Muscle of arm (tissue), 12 donors: Measurements from ENCODE around the gene KHSRP. TPM values are rescaled to one million over a fixed set of nuclear protein-coding genes. Genes with fewer than 3 reads are reported as not detected.
A peak's percentile ranks its signal among the peaks of the same experiment; 100 is the strongest.
"Not testable (repeated sequence)": the region's sequence is repeated elsewhere in the genome, so short reads cannot be mapped to it uniquely, and the experiment has no call there.

Experiments used
- DNase-seq: peaks from one replicate; pipeline ENCODE4 v3.0.0-alpha.2; 2013
- polyA plus RNA-seq, 12 donors: library from polyadenylated mRNA; unstranded; fragments of 120-200 nt; gene quantifications; one replicate each; pipeline ENCODE4 v1.2.1, GENCODE V29; 2013; ENCODE audit not compliant: insufficient read length in 12 of 12

KHSRP gene
- polyA plus RNA-seq, 12 donors: 143 to 261 (median 177) TPM; not detected in 1

DNA sequence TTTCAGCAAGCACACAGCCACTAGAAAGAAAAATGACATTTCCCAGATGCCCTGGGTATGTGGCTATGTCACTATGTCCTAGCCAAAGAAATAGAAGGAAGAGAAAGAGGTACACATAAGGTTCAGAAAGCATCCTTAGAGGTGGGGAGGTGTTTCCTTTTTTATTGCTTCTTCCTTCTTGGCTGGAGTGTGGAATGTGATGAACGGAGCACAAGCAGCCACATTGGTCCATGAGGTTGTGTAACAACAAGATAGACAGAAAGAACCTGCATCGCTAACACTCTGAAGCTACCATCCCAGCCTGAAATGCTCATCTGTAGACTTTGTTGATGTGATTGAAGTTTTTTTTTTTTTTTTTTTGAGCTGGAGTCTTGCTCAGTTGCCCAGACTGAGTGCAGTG is 28.3 kb upstream of the KHSRP start:
- DNase-seq: no peak

DNA sequence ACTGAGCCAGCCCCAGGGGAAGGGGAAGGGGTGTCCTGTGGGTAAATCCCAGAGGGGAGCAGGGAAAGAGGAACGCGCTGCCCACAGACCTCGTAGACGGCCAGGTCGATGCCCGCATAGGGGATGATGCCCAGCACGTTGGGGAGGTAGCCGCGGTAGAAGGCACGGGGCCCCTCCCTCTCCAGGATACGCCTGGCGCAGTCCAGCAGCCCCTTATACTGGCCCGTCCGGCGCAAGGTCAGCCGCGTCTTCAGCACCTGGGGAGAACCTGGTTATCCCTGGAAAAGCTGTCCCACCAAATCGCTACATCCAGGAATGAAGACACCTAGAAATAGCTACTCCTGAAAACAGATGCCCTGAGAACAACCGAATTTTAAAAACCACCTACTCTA is 27.6 kb upstream of the KHSRP start:
- no peak for DNase-seq

DNA sequence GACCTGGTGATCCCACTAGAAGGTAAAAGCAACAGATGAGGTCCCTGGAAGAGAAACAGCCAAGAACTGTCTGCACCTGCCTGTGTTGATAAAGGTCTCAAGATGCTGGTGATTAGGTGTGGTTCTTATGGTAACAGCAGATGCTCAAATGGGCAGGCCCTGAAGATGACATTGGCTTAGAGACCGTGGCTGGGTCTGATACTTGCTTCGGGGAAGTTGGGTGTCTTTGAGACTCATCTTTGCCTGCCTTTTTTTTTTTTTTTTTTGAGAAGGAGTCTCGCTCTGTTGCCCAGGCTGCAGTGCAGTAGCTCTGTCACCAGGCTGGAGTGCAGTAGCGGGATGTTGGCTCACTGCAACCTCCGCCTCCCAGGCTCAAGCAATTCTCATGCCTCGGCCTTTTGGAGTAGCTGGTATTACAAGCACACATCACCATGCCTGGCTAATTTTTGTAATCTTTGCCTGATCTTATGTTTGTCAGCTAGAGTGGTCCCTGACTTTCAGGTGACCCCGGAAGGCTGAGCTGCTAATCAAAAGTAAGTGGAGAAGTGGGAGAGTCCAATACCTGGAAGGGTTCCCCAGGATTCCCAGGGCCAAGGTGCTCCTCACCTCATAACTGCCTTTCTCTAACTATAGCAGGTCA is 27.1 kb upstream of the KHSRP start:
- no peak for DNase-seq

DNA sequence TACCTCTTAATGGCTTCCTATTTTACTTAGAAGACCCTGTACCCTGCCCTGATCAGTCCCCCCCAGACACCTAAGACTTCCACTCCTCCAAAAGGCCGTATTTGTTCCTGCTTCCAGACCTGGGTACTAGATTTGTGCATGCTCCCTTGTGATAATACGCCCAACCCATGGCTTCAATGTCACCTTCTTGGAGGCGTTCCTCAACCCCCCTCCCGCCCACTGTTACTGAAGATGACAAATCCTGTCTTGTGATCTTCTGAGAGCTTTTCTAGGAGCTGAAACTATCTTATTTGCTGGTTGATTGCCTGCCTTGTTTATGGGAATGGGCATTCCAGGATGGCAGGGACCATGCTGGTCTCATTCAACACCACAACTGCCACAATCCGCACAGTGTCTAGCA is 25.6 kb upstream of the KHSRP start:
- DNase-seq: no peak

DNA sequence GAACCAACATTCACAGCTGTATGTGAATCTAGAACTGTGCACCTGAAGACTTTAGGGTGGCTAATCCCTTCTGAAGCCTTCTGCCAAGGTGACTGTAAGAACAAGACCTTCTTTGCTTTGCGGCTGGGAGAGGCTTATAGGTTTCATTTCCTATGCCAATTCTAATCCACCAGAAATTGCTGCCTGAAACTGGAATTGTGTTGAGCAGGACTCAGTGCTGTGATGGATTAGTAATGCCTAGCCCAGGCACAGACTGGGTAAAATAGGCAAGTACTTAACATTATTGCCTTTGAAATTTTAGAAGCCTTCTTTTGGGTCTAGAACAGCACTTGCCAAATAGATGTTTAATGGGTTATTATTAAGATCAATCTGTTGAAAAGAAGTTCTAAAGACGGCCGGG is 23.4 kb upstream of the KHSRP start:
- DNase-seq: no peak

DNA sequence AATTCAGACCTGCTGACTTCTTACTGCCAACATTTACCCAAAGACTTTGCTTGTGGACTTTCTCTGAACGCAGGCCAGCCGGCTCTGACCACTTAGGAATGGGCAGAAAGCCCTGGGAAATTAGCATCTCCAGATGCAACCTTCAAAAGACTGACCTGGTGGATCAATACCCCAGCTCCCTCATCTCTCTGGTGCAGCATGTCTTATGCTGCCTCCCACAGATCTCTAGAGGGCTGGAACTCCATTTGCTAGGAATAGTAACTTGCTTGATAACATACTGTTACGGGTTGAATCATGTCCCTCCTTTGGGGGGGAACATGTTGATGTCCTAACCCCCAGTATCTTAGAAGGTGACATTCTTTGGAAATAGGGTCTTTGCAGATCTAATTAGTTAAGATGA is 21.8 kb upstream of the KHSRP start:
- DNase-seq: no peak

DNA sequence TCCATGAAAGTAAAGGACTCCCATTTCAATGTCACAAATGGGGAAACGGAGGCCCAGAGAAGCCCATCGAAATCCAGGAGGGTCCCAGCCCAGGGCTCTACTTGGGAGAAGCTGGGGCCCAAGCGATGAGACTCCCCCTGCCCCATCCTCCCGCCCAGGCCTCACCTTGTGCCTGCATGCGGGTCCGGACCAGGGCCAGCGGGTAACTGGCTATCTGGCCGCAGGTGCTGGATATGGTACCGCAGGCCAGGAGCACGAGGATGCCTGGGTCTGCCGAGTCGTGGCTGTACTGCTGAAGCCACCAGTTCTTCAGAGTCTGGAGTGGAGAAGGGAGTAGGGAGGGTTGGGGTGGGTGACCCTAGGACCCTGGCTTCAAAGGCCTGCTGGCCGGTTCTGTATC is 19.4 kb upstream of the KHSRP start:
- DNase-seq: no peak

DNA sequence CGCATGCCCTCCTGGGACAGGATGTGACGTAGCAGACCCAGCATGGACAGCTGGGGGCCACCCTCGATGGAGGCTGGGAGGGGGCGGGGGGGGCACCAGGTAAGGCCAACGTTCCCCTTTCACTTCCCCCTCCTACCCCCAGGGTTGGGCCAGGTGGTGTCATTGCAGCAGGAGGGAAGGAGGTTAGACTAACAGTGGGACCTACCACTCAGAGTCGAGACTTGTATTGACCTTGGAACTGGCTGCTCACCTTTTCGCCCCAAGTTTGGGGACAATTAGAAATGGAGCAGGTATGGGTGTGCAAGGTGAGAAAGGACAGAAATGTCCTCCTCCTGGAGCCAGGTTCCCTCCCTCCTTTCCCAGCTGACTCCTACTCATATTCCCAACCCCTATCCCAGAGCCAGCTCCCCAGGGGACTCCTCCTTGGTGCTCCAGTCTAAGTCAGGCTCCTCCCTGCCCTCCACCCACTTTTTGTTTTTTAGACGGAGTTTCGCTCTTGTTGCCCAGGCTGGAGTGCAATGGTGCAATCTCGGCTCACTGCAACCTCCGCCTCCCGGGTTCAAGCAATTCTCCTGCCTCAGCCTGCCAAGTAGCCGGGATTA is 17.6 kb upstream of the KHSRP start:
- no peak for DNase-seq

DNA sequence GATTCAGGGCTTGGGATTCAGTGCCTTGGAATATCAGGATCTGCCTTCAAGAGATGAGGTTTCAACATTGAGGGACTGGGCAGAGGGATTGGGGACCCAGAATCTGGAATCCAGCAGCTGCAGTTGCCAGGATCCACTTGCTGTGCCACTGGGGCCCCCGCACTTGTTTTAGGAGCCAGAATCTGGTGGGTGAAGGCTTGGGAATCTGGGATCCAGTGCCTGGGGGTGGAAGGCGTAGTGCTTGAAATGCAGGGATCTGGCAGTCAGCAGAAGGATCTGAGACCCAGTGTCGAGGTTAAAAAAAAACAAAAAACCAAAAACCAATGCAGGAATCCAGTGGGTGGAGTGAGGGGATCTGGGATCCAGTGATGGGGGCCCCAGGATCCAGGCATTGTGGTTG is 16.3 kb upstream of the KHSRP start:
- no peak for DNase-seq

DNA sequence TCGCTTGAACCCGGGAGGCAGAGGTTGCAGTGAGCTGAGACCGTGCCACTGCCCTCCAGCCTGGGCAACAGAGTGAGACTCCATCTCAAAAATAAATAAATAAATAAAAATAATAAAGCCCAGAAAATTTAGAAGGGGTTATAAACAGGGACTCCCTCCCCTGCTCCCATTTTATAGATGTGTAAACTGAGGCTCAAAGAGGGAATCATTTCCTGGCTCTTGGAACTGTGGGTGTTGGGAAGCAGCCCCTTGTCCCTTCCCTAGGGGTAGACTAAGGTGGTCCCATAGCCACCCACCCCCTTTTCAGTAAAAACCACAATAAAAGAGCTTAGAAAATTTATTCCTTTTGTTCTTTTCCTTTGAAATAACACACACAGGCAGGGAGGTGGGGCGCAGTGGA is 15.1 kb upstream of the KHSRP start:
- no peak for DNase-seq

DNA sequence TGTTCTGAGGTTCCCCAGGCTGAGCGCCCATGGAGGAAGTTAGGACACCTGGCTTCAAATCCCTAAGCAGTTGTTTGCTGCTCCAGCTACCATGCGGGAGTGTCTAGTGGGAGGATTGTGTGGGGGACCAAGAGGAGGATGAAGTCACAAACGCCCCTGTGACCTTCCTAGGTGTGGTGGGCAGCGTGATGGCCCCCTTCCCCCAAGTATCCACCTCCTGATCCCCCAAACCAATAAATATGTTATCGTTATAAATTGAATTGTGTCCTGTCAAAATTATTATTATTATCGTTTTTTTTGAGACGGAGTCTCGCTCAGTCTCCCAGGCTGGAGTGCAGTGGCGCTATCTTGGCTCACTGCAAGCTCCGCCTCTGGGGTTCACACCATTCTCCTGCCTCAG is 9.1 kb upstream of the KHSRP start, which contains the start of gene SLC25A41:
Gene SLC25A41, minus strand, starts transcription at position 101 of the 400 bp plus-strand sequence. Its CDS starts 70 bp downstream, at position 31.
- no peak for DNase-seq

DNA sequence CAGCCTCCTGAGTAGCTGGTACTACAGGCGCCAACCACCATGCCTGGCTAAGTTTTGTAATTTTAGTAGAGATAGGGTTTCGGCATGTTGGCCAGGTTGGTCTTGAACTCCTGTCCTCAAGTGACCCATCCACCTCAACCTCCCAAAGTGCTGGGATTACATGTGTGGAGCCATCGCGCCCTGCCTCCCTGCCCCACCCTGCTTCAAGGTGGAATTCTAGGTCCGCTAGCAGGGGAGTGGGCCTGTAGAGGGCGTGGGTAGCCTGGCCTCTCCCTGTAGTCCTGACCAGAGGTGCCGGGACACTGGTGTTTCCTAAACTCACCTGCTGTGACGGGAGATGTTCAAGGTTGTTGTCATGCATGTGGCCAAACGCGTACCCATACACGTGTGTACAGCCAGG is 8.6 kb upstream of the KHSRP start:
- DNase-seq: no peak

DNA sequence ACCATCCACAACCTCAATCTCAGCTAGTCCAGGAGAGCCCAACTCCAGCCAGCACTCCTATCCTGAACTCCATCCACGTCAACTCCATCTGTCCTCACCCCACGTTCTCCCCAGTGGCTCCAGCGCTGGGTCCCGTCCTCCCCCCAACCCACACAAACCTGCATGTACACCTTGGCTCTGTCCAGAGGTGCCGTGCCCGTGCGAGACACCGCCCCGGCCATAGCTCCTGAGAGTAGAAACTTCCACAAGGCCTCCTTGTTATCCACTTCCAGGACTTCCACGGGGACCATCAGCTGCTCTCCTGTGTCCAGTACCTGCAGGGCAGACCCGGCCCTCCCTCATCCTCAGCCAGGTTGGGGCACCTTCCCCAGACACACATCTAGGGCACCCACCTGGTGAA is 7.3 kb upstream of the KHSRP start:
- no peak for DNase-seq

DNA sequence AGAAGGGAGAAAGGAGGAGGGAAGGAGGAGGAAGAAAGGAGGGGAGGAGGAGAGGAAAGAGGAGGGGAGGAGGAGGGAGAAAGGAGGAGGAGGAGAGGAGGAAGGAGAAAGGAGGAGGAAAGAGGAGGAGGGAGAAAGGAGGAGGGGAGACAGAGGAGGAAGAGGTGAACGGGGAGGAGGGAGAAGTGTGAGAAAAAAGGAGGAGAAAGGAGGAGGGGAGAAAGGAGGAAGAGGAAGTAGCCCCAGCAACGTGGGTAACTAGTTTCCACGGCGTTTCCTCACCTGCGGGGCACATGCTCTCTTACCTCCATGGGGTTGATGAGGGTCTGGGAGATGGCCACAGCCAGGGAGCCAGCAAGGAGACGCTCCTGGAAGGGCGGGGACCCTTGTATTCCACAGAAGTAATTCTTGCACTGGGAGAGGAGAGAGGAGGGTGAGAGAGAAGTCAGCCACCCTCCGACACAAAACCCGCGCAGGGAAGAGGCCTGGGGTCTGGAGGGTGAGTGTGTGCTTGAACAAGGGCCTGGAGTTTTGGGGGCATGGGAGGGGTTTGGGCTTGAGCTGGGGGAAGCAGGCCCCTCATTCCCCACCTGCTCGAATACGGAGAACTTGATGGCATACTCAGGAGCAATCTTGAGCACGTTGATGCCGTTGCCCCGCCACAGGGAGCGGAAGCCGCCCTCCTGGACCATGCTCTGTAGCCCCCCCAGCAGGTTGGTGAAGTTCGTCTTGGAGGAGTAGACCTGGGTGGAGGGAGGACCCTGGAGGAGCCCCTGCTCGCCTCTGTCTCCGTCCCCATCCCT is 5.0 kb upstream of the KHSRP start:
- DNase-seq: no peak

DNA sequence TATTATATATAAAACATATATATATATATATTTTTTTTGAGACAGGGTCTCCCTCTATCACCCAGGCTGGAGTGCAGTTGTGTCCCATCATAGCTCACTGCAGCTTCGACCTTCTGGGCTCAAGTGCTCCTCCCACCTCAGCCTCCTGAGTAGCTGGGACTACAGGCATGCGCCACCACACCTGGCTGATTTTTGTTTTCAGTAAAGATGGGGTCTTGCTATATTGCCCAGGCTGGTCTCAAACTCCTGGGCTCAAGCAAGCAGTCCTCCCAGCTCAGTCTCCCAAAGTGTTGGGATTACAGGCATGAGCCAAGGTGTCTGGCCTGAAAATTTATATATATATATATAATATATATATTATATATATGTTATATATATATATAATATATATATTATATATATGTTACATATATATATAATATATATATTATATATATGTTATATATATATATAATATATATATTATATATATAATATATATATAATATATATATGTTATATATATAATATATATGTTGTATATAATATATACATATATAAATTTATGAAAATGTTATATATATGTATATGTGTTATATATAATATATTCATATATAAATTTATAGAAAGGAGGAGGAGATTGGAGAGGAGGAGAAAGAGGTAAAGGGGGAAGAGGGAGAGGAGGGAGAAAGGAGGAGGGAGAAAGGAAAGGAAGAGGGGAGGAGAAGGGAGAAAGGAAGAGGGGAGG is 4.2 kb upstream of the KHSRP start:
- DNase-seq: not testable (repeated sequence)

DNA sequence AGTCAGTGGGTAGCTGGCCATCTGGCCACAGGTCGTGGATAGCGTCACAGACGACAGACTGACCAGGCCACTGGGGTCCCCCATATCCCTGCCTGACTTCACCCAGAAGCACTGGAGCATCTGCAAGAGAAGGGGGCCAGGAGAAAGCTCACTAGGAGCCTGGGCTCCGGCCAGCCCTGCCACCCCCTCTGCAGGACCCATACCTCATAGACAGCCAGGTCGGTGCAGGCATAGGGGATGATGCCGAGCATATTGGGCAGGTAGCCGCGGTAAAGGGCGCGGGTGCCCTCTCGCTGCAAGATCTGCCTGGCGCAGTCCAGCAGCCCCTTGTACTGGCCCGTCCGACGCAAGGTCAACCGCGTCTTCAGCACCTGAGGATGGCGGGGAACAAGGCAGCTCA is 2.5 kb upstream of the KHSRP start:
- no peak for DNase-seq

DNA sequence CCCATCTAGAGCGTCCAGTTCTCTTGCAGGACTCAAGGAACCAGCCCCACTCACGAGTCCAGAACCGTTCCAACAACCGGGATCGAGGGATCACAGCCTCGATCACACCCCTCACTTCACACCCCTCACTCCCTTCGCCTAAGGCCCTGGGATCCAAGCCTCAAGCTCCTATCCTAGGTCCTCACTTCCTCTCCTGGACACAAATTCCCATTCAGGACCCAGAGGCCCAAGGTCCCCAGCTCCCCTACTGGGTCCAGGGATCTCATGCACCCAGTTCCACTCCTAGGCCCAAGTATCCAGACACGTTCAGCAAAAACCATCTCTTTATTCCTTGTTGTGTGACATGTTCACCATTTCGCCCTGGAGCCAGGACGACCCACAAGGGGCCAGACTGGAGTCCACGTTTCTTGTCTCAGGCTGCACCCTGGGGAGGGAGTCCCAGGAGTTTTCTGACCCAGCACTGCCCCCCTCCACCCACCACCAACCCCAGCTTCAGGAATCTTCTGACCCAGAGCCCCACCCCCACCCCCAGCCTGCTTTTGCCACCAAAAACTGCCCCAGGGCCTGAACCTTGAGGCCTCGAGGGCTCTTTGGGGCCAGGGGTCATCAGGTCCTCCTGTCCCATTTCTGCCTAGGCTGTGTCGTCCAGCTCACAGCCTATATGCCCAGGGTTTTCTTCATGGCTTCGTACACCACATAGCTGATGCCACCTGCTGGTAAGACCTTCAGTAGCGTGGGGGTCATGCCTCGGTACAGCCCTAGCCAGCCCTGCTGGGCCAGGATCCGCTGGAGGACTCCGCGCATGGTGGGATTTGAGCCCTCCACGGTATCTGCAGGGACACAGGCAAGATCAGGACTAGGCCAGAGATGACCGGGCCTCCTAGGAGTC is 1.4 kb upstream of the KHSRP start:
- peak; percentile 16 for DNase-seq

DNA sequence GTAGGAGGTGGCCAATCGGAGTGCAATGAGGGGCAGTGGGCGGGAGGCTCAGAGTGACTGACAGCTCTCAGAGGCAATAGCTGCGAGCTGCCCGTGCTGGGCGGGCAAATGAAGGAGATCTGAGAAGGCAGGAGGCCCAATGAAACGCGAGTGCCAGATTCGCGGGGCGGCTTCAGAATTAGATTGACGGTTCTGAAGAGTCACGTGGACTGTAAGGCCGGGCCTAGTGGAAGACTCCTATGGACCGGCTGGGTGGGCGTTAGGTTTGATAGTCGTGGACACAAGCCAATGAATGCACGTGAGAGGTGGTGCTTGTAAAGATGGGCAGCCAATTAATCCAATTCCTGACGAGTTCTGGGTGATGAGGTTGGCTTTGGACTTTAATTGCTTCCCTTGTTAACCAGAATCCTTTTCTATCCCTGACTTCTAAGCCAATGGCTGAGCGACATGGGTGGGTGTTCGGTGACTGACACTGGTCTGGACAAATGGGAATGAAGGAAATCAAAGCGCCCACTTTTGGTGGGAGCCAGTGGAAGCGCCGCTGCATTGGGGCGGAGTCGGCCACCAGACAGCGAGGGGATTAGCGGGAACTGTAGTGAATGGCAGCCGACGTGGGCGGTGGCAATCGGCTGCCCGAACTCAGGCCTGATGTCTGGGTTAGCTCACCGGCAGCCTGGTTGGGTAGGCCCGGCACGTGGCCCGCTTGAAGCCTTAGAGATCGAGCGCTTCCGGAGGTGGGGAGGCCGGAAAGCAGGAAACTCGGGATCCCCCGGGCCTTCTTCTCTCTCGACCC is 524 bp upstream of the KHSRP start:
- peak; percentile 100 for DNase-seq

DNA sequence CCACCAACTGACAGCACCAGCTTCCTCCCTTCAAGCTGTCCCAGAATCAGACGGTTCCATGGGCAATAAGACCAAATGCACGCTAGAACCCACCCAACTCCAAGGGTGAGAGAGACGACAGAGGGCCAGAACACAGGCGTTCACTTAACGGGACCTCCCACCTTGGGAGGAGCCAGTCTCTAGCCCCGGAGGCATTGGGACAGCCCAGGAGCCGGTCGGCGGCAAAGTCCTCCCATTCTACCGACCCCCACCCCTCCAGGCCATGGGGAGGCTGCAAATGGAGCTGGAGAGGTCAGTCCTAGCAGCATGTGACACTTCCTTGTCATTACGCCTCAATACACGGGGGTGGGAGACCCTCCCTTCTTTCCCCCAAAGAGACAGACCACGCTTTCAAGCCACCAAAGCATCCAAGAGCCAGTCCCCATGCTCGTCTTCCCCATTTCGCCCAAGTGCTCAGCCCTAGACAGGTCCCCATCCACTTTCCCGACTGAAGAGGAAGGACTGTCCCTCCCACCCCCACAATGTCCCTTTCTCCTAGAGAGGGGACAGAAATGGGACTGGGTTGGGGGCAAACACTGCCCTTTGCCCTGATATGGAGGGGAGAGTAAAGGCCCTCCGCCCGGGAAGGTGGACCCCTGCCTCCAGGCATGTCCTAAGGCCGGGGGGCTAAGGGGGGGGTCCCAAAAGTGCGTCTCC is 964 bp downstream of the KHSRP start:
- peak; percentile 21 for DNase-seq
